ENCODE measurements around the gene TAS1R1.

DNA sequence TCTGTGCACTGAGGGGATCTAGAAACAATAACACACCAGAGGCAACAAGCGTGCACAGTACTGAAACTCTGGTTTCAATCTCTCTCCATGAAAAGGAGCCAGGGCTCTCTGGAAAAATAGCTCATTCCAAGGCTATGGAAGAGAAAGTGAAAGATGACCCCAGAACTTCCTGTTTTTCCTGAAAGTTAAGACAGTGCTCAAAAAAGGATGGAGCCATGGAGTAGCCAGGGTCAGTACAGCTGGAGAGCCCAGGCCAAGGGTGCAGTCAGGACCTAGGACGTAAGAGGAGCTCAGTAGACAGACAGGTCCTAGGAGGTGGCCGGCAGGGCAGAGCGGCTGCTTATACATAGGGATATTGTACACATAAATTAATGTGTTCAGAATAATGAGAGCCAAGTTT is 19.9 kb upstream of the TAS1R1 start:
- TF ChIP-seq, protein P1, sequence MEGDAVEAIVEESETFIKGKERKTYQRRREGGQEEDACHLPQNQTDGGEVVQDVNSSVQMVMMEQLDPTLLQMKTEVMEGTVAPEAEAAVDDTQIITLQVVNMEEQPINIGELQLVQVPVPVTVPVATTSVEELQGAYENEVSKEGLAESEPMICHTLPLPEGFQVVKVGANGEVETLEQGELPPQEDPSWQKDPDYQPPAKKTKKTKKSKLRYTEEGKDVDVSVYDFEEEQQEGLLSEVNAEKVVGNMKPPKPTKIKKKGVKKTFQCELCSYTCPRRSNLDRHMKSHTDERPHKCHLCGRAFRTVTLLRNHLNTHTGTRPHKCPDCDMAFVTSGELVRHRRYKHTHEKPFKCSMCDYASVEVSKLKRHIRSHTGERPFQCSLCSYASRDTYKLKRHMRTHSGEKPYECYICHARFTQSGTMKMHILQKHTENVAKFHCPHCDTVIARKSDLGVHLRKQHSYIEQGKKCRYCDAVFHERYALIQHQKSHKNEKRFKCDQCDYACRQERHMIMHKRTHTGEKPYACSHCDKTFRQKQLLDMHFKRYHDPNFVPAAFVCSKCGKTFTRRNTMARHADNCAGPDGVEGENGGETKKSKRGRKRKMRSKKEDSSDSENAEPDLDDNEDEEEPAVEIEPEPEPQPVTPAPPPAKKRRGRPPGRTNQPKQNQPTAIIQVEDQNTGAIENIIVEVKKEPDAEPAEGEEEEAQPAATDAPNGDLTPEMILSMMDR (IDR thresholded peaks at IDR 0.05; ENCODE audit: low read depth, low read length), result no peak
- TF ChIP-seq POLR2A (IDR thresholded peaks at IDR 0.05; ENCODE audit: extremely low read depth, insufficient read length) (no peak), MAX (IDR thresholded peaks at IDR 0.05; ENCODE audit: low read depth, low read length) (no peak), MYC (IDR thresholded peaks at IDR 0.05; ENCODE audit: low read depth, low read length) (no peak)

All from NB4 (cell line).